ENCODE measurements around the gene NR1D2. TPM values are rescaled to one million over a fixed set of nuclear protein-coding genes. Genes with fewer than 3 reads are reported as not detected.

The NR1D2 gene
- total and polyA plus RNA-seq, 2 of the 13 experiments (the other 11 are each of a cell fraction or from before 2014, with no cell fraction given), result 5.3 to 8.1 TPM

DNA sequence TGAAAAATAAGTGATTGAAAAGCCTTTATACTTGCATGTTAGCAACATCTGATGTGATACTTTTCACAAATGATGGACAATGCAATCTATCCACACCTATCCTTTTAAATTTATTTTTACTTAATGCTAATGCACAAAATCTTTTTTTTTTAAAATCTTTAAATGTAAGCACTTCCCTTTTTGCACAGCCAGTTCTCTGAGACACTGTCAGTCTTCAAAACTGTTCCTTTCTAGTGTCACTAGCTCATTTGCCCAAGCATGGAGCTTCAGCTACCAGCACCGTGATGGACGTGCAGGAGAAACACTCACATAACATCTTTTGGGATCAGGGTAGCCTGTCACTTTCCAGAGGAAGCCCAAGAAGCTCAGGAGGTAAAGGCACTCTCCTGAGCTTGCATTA lies 50.1 kb downstream of the NR1D2 start:
- no peak overlapping the region for H3K4me3 ChIP-seq (replicated peaks in 1 of 3; ENCODE audit: insufficient read depth in 1 of 3, low read depth in 2 of 3, low read length in 3 of 3)
- H3K9me3 ChIP-seq (ENCODE audit: low read length), result no peaks in the 10 kb centered on the region
- no peaks in the 10 kb centered on the region for H3K4me1 ChIP-seq (ENCODE audit: insufficient read depth, low read length)
- H3K79me2 ChIP-seq (ENCODE audit: insufficient read depth, low read length), result no peaks in the 10 kb centered on the region
- H3K27ac ChIP-seq (ENCODE audit: extremely low read length, insufficient read depth, low read length), result no peak overlapping the region
- no TSS peak for BruUV-seq (replicated peaks)
- in situ Hi-C loops (cut with HindIII; ENCODE audit: extremely low pct_ligation_motif_present, low pct_unique_long_range_greater_than_20kb) (no loop called here), intact Hi-C loops (cut with micrococcal nuclease; ENCODE audit: unreplicated experiment) (loop anchor here (5.0 to 10.0 kb wide), 3 partner anchors 110 to 1037 kb away; no protein-coding TSS in a partner anchor)
- DNase-seq (ENCODE audit: low spot score), result no peak
- FAIRE-seq, result no peak
- H3K9ac ChIP-seq (ENCODE audit: insufficient read depth, low read depth, low read length), result no peak overlapping the region
- ATAC-seq, result no peak
- POLR2A ChIA-PET, result no interaction called here
- peaks cover 1 to 21% of the 10 kb centered on the region in 2 experiments; a peak in 2 of 5 replicates for H3K27me3 ChIP-seq (ENCODE audit: control insufficient read depth in 1 of 2, insufficient read depth in 2 of 2, low read length in 2 of 2)
- no peak overlapping the region for H3K4me2 ChIP-seq (ENCODE audit: low read depth, low read length)
- no peak overlapping the region for H2AFZ ChIP-seq (ENCODE audit: low read length)
- no peaks in the 10 kb centered on the region for H3K36me3 ChIP-seq (replicated peaks in 1 of 2; ENCODE audit: control insufficient read depth in 1 of 2, insufficient read depth in 2 of 2, low read length in 2 of 2)
- no peaks in the 10 kb centered on the region for H4K20me1 ChIP-seq (ENCODE audit: insufficient read depth, low read length)
- CTCF ChIA-PET (ENCODE audit: low intra/inter-chr PET ratio, low total read pairs), result no interaction called here
- TF ChIP-seq ZNF329 (CRISPR knock-in tag; IDR thresholded peaks at IDR 0.05; ENCODE audit: low read depth), result no peak
- no peak for TF ChIP-seq ZNF451 (CRISPR knock-in tag; IDR thresholded peaks at IDR 0.05)
- no peak for TF ChIP-seq PRPF4 (IDR thresholded peaks at IDR 0.05; ENCODE audit: low read depth, low read length, poor library complexity, severe bottlenecking)
- no peak for TF ChIP-seq SALL2 (CRISPR knock-in tag; IDR thresholded peaks at IDR 0.05)
- TF ChIP-seq ZNF740 (CRISPR knock-in tag; IDR thresholded peaks at IDR 0.05), result no peak
- TF ChIP-seq ZNF572 (CRISPR knock-in tag; IDR thresholded peaks at IDR 0.05), result no peak
- TF ChIP-seq NCOA2 (CRISPR knock-in tag; IDR thresholded peaks at IDR 0.05), result no peak
- TF ChIP-seq ZNF34 (CRISPR knock-in tag; IDR thresholded peaks at IDR 0.05; ENCODE audit: borderline replicate concordance), result no peak
- 0% methylated on average over 2 of the region's 2 CpGs for WGBS (ENCODE audit: low lambda C conversion rate)

- Histone ChIP-seq H4K20me1 (ENCODE audit: insufficient read depth, low read length) (no peaks in the 10 kb centered on the region), H3K27ac (ENCODE audit: extremely low read length, insufficient read depth, low read length) (no peak overlapping the region), H3K4me2 (ENCODE audit: low read depth, low read length) (no peak overlapping the region), H3K36me3 (replicated peaks in 1 of 2; ENCODE audit: control insufficient read depth in 1 of 2, insufficient read depth in 2 of 2, low read length in 2 of 2) (no peaks in the 10 kb centered on the region), H3K9ac (ENCODE audit: insufficient read depth, low read depth, low read length) (no peak overlapping the region), H3K27me3 (ENCODE audit: control insufficient read depth in 1 of 2, insufficient read depth in 2 of 2, low read length in 2 of 2) (peaks cover 1 to 24% of the 10 kb centered on the region in 2 experiments; a peak in 3 of 5 replicates), H3K4me3 (replicated peaks in 1 of 3; ENCODE audit: insufficient read depth in 1 of 3, low read depth in 2 of 3, low read length in 3 of 3) (no peak overlapping the region), H3K9me3 (ENCODE audit: low read length) (no peaks in the 10 kb centered on the region), H2AFZ (ENCODE audit: low read length) (no peak overlapping the region), H3K79me2 (ENCODE audit: insufficient read depth, low read length) (no peaks in the 10 kb centered on the region), H3K4me1 (ENCODE audit: insufficient read depth, low read length) (no peaks in the 10 kb centered on the region)
- BruUV-seq (replicated peaks), result no TSS peak
- no peak for FAIRE-seq
- intact Hi-C loops (cut with micrococcal nuclease; ENCODE audit: unreplicated experiment) (loop anchor here (5.0 to 10.0 kb wide), 3 partner anchors 111 to 1036 kb away; no protein-coding TSS in a partner anchor), in situ Hi-C loops (cut with HindIII; ENCODE audit: extremely low pct_ligation_motif_present, low pct_unique_long_range_greater_than_20kb) (no loop called here)
- DNase-seq (ENCODE audit: low spot score), result no peak
- ChIA-PET CTCF (ENCODE audit: low intra/inter-chr PET ratio, low total read pairs) (no interaction called here), POLR2A (no interaction called here)
- no peak for ATAC-seq
- WGBS (ENCODE audit: low lambda C conversion rate), result 41% methylated on average over 3 of the region's 3 CpGs
- TF ChIP-seq KLF15 (CRISPR knock-in tag; IDR thresholded peaks at IDR 0.05; ENCODE audit: borderline replicate concordance) (no peak), KLF13 (CRISPR knock-in tag; IDR thresholded peaks at IDR 0.05) (no peak), JARID2 (CRISPR knock-in tag; IDR thresholded peaks at IDR 0.05; ENCODE audit: insufficient replicate concordance) (no peak), IRX3 (CRISPR knock-in tag; IDR thresholded peaks at IDR 0.05; ENCODE audit: borderline replicate concordance, low read depth) (no peak), HNRNPH1 (optimal IDR thresholded peaks at IDR 0.05; ENCODE audit: low read depth, low read length) (no peak), ZNF484 (CRISPR knock-in tag; IDR thresholded peaks at IDR 0.05; ENCODE audit: borderline replicate concordance, low read depth) (no peak), ZBED4 (CRISPR knock-in tag; IDR thresholded peaks at IDR 0.05; ENCODE audit: borderline replicate concordance) (no peak)
Observed at GRCh38 chr3:23996095-23996524, 51.0 kb downstream of the NR1D2 start.

Measured in HepG2 (cell line).